Activated CD8-positive, alpha-beta memory T cell treated with anti-CD3 and anti-CD28 coated beads, Interleukin-2, amount 50 U/mL, for 24 hours (primary cell): ENCODE measurements around the gene SLC4A1AP.
"Not testable (repeated sequence)": the region's sequence is repeated elsewhere in the genome, so short reads cannot be mapped to it uniquely, and the experiment has no call there.

Experiments used
- DNase-seq: peaks from one replicate; pipeline ENCODE4 v3.0.0-alpha.2; 2020; ENCODE audit errors: extremely low read depth

The SLC4A1AP gene

GRCh38 chr2:27651056-27651455 lies 12.6 kb upstream of the SLC4A1AP start:
- DNase-seq, result no peak

GRCh38 chr2:27652341-27652740 lies 11.3 kb upstream of the SLC4A1AP start:
- DNase-seq, result no peak

- no peak for DNase-seq
Observed at GRCh38 chr2:27652790-27653189, 10.9 kb upstream of the SLC4A1AP start.

GRCh38 chr2:27653397-27653796 lies 10.3 kb upstream of the SLC4A1AP start:
- DNase-seq, result no peak

GRCh38 chr2:27655155-27655951 lies 8.3 kb upstream of the SLC4A1AP start:
- no peak for DNase-seq

- DNase-seq, result no peak
Observed at GRCh38 chr2:27661371-27661770, 2.3 kb upstream of the SLC4A1AP start.

- DNase-seq, result no peak
Observed at GRCh38 chr2:27664154-27664574, 475 bp downstream of the SLC4A1AP start.

GRCh38 chr2:27664622-27665363 lies 1.1 kb downstream of the SLC4A1AP start:
- DNase-seq, result no peak

- no peak for DNase-seq
Observed at GRCh38 chr2:27667446-27667845, 3.8 kb downstream of the SLC4A1AP start.

- no peak for DNase-seq
Observed at GRCh38 chr2:27671235-27671634, 7.5 kb downstream of the SLC4A1AP start.

- no peak for DNase-seq
Observed at GRCh38 chr2:27672723-27673486, 9.2 kb downstream of the SLC4A1AP start.

- no peak for DNase-seq
Observed at GRCh38 chr2:27680571-27680970, 16.9 kb downstream of the SLC4A1AP start.

- no peak for DNase-seq
Observed at GRCh38 chr2:27681841-27682240, 18.2 kb downstream of the SLC4A1AP start.

GRCh38 chr2:27682334-27682771 lies 18.7 kb downstream of the SLC4A1AP start:
- not testable (repeated sequence) for DNase-seq

GRCh38 chr2:27683390-27684071 lies 19.8 kb downstream of the SLC4A1AP start:
- peak; percentile 80 for DNase-seq

- DNase-seq, result not testable (repeated sequence)
Observed at GRCh38 chr2:27685006-27685405, 21.3 kb downstream of the SLC4A1AP start.

GRCh38 chr2:27685577-27685976 lies 21.9 kb downstream of the SLC4A1AP start:
- DNase-seq, result no peak

GRCh38 chr2:27687232-27687631 lies 23.5 kb downstream of the SLC4A1AP start:
- no peak for DNase-seq

GRCh38 chr2:27689424-27689823 lies 25.7 kb downstream of the SLC4A1AP start:
- DNase-seq, result no peak

GRCh38 chr2:27690052-27690451 lies 26.4 kb downstream of the SLC4A1AP start:
- no peak for DNase-seq

- no peak for DNase-seq
Observed at GRCh38 chr2:27697660-27698059, 34.0 kb downstream of the SLC4A1AP start.

- DNase-seq, result no peak
Observed at GRCh38 chr2:27701676-27702075, 38.0 kb downstream of the SLC4A1AP start.
